GM12891 (cell line): ENCODE measurements around the gene DCANP1.

Experiments
- POLR2A ChIP-seq: IDR thresholded peaks from 2 replicates; pipeline ENCODE4 v1.6.1; 2011; ENCODE audit warnings: low read depth, low read length, control low read depth
- POLR2AphosphoS5 ChIP-seq: IDR thresholded peaks from 2 replicates; pipeline ENCODE4 v1.6.1; 2011; ENCODE audit warnings: low read depth, low read length, control low read depth
- TAF1 ChIP-seq: IDR thresholded peaks from 2 replicates; pipeline ENCODE4 v1.6.1; 2011; ENCODE audit warnings: low read depth, low read length, control low read depth

GRCh38 chr5:135456238-135457099 is 9.3 kb upstream of the DCANP1 start:
- TF ChIP-seq TAF1 (no peak), POLR2A (no peak), POLR2AphosphoS5 (no peak)
